Breast epithelium (tissue), 3 donors: ENCODE data around the gene VWF.

Experiments
- CTCF ChIP-seq, 3 donors: fragments of 450-650 bp; IDR thresholded peaks; one replicate each; pipeline ENCODE4 v1.5.1; 2016 to 2017; ENCODE audit warnings: antibody characterized with exemption in 3 of 3, mild to moderate bottlenecking in 3 of 3, moderate library complexity in 3 of 3
- POLR2A ChIP-seq: fragments of 450-650 bp; IDR thresholded peaks from one replicate; pipeline ENCODE4 v1.6.1; 2016; ENCODE audit warnings: antibody characterized with exemption, mild to moderate bottlenecking, moderate library complexity
- POLR2AphosphoS5 ChIP-seq, 3 donors: sonication (generic); formaldehyde crosslinking; IDR thresholded peaks; one replicate each; pipeline ENCODE4 v1.6.1; 2017; ENCODE audit warnings: antibody characterized with exemption in 3 of 3

- TF ChIP-seq CTCF (IDR thresholded peaks at IDR 0.05) (no peak), POLR2A (no peak), POLR2AphosphoS5 (IDR thresholded peaks at IDR 0.05) (no peak)
These were observed 23.6 kb upstream of the VWF start for GRCh38 chr12:6148061-6148460.
